Neuronal stem cell (in vitro differentiated cells): Measurements from ENCODE around the gene KCTD16.

Experiments used
- DNase-seq: peaks from one replicate; pipeline ENCODE4 v3.0.0-alpha.2; 2013; ENCODE audit warnings: low spot score
- H2AFZ ChIP-seq: one replicate; pipeline ENCODE4 v1.6.1; 2013; ENCODE audit warnings: mild to moderate bottlenecking, low read length, inconsistent platforms
- H2AK5ac ChIP-seq: 2 replicates; pipeline ENCODE4 v1.6.1; 2013; ENCODE audit warnings: low read depth, mild to moderate bottlenecking, inconsistent platforms, low read length, moderate library complexity, mixed read lengths
- H2BK120ac ChIP-seq: 2 replicates; pipeline ENCODE4 v1.6.1; 2013; ENCODE audit warnings: low read depth, mild to moderate bottlenecking, inconsistent platforms, low read length, moderate library complexity, mixed read lengths
- H2BK12ac ChIP-seq: one replicate; pipeline ENCODE4 v1.6.1; 2013; ENCODE audit warnings: low read length, inconsistent platforms
- H2BK15ac ChIP-seq: 2 replicates; pipeline ENCODE4 v1.6.1; 2013; ENCODE audit warnings: mild to moderate bottlenecking, low read length, inconsistent platforms, mixed read lengths
- H2BK5ac ChIP-seq: one replicate; pipeline ENCODE4 v1.6.1; 2013; ENCODE audit warnings: inconsistent platforms, mild to moderate bottlenecking, low read length, moderate library complexity
- H3K14ac ChIP-seq: one replicate; pipeline ENCODE4 v1.6.1; 2013; ENCODE audit warnings: low read length, inconsistent platforms
- H3K18ac ChIP-seq: 2 replicates; pipeline ENCODE4 v1.6.1; 2013; ENCODE audit warnings: low read length, inconsistent platforms
- H3K23ac ChIP-seq: 2 replicates; pipeline ENCODE4 v1.6.1; 2013; ENCODE audit warnings: low read depth, mild to moderate bottlenecking, mixed read lengths, low read length, inconsistent platforms; ENCODE audit not compliant: poor library complexity
- H3K27ac ChIP-seq: replicated peaks from 3 replicates; pipeline ENCODE4 v1.5.1; 2013; ENCODE audit warnings: low read length, inconsistent platforms
- H3K27me3 ChIP-seq, 3 experiments: 2 replicates each; pipeline ENCODE4 v1.6.1; 2013; ENCODE audit warnings: low read length in 3 of 3, mild to moderate bottlenecking in 2 of 3, inconsistent platforms in 1 of 3, low read depth in 1 of 3, mixed read lengths in 1 of 3, moderate library complexity in 1 of 3; ENCODE audit not compliant: control insufficient read depth in 3 of 3, insufficient read depth in 3 of 3
- H3K36me3 ChIP-seq, 2 donors: replicated peaks in 1 of 2; 2 replicates each; pipeline ENCODE4 v1.6.1; 2013; ENCODE audit warnings: low read length in 2 of 2; ENCODE audit not compliant: control insufficient read depth in 2 of 2, insufficient read depth in 2 of 2
- H3K4ac ChIP-seq: 2 replicates; pipeline ENCODE4 v1.6.1; 2013; ENCODE audit warnings: inconsistent platforms, mild to moderate bottlenecking, low read length, moderate library complexity
- H3K4me1 ChIP-seq, 2 donors: 1 replicate in 1 of 2; 2 replicates in 1 of 2; pipeline ENCODE4 v1.6.1; 2013; ENCODE audit warnings: low read length in 2 of 2, low read depth in 1 of 2; ENCODE audit not compliant: control insufficient read depth in 2 of 2, insufficient read depth in 1 of 2
- H3K4me2 ChIP-seq: one replicate; pipeline ENCODE4 v1.6.1; 2013; ENCODE audit warnings: mild to moderate bottlenecking, low read length, inconsistent platforms; ENCODE audit not compliant: insufficient read depth, poor library complexity, severe bottlenecking
- H3K4me3 ChIP-seq, 2 donors: 2 replicates each; pipeline ENCODE4 v1.5.1; 2013; ENCODE audit warnings: low read length in 2 of 2, mild to moderate bottlenecking in 2 of 2, inconsistent platforms in 1 of 2, moderate library complexity in 1 of 2
- H3K79me1 ChIP-seq: one replicate; pipeline ENCODE4 v1.6.1; 2013; ENCODE audit warnings: low read depth, mild to moderate bottlenecking, inconsistent platforms, low read length, moderate library complexity
- H3K9ac ChIP-seq: one replicate; pipeline ENCODE4 v1.6.1; 2013; ENCODE audit warnings: mild to moderate bottlenecking, low read depth, low read length, inconsistent platforms; ENCODE audit not compliant: poor library complexity
- H3K9me3 ChIP-seq, 2 donors: replicated peaks in 1 of 2; 2 replicates each; pipeline versions ENCODE3 to v1.6.1; 2013; ENCODE audit warnings: low read length in 2 of 2, mild to moderate bottlenecking in 2 of 2, inconsistent platforms in 1 of 2, low read depth in 1 of 2, mixed read lengths in 1 of 2, moderate library complexity in 1 of 2; ENCODE audit not compliant: control insufficient read depth in 2 of 2, insufficient read depth in 1 of 2
- H4K8ac ChIP-seq: one replicate; pipeline ENCODE4 v1.6.1; 2013; ENCODE audit warnings: low read depth, mild to moderate bottlenecking, inconsistent platforms, low read length, moderate library complexity
- H4K91ac ChIP-seq: one replicate; pipeline ENCODE4 v1.6.1; 2013; ENCODE audit warnings: low read length, low read depth, mild to moderate bottlenecking, inconsistent platforms; ENCODE audit not compliant: poor library complexity
- WGBS, 2 donors: extraction: QIAGEN DNeasy Blood & Tissue Kit; methylation state at CpG; one replicate each; pipeline ENCODE4 v1.1.7; 2013; ENCODE audit warnings: missing lambda C conversion rate in 2 of 2, mixed read lengths in 1 of 2; ENCODE audit not compliant: insufficient read length in 2 of 2, insufficient replicate concordance in 1 of 2; ENCODE audit errors: extremely low coverage in 2 of 2; 5-methylcytosine and 5-hydroxymethylcytosine counted together

Gene KCTD16

GRCh38 chr5:144403058-144403457 lies 232.4 kb downstream of the KCTD16 start:
- H3K27me3 ChIP-seq = no peaks in the 10 kb centered on the region
- no peak overlapping the region for H2BK120ac ChIP-seq
- H3K4me3 ChIP-seq = no peak overlapping the region
- no peak overlapping the region for H2AK5ac ChIP-seq
- no peaks in the 10 kb centered on the region for H3K9me3 ChIP-seq
- H2BK5ac ChIP-seq = no peak overlapping the region
- H2BK15ac ChIP-seq = no peak overlapping the region
- H3K79me1 ChIP-seq = no peaks in the 10 kb centered on the region
- H2AFZ ChIP-seq = no peak overlapping the region
- no peak overlapping the region for H3K14ac ChIP-seq
- H2BK12ac ChIP-seq = no peak overlapping the region
- no peaks in the 10 kb centered on the region for H3K36me3 ChIP-seq
- no peak for DNase-seq
- H3K4ac ChIP-seq = no peak overlapping the region
- no peak overlapping the region for H4K91ac ChIP-seq
- H4K8ac ChIP-seq = no peak overlapping the region
- no peak overlapping the region for H3K18ac ChIP-seq
- peaks cover 0 to 3% of the 10 kb centered on the region in 2 donors for H3K4me1 ChIP-seq
- WGBS, 2 donors = no CpG with 5 or more reads among the region's 2 CpGs
- H3K23ac ChIP-seq = no peak overlapping the region
- no peak overlapping the region for H3K4me2 ChIP-seq
- H3K27ac ChIP-seq = no peak overlapping the region
- H3K9ac ChIP-seq = no peak overlapping the region

GRCh38 chr5:144403817-144404420 lies 233.2 kb downstream of the KCTD16 start:
- Histone ChIP-seq H2BK15ac (no peak overlapping the region), H4K8ac (no peak overlapping the region), H3K14ac (no peak overlapping the region), H3K79me1 (no peaks in the 10 kb centered on the region), H2BK5ac (no peak overlapping the region), H3K4me3 (no peak overlapping the region), H3K23ac (no peak overlapping the region), H2AFZ (no peak overlapping the region), H3K18ac (no peak overlapping the region), H3K4ac (no peak overlapping the region), H3K4me1 (peaks cover 0 to 3% of the 10 kb centered on the region in 2 donors), H2BK12ac (no peak overlapping the region), H3K9me3 (no peaks in the 10 kb centered on the region), H3K9ac (no peak overlapping the region), H2BK120ac (no peak overlapping the region), H3K4me2 (no peak overlapping the region), H3K27ac (no peak overlapping the region), H3K27me3 (no peaks in the 10 kb centered on the region), H2AK5ac (no peak overlapping the region), H4K91ac (no peak overlapping the region), H3K36me3 (no peaks in the 10 kb centered on the region)
- no peak for DNase-seq
- no CpG with 5 or more reads among the region's 4 CpGs for WGBS, 2 donors

DNA sequence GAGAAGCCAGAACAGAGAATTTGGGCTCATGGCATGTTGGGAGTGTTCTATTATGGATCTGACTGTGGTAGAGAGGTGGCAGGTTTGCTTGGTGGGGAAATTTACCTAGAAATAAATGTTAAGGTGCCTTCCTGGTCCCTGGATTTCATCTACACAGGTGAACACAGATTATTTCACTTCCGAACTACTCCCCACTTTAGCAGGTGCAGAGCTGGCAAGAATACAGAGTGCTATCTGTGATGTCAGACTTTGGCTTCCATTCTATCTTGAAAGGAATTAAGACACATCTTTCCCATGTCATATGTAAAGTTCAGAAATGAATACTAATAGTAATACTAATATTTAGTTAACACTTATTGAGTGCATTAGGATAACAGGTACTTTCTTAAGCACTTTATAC lies 234.0 kb downstream of the KCTD16 start:
- Histone ChIP-seq H3K14ac (no peak overlapping the region), H3K4ac (no peak overlapping the region), H3K9ac (no peak overlapping the region), H3K4me1 (peaks cover 0 to 3% of the 10 kb centered on the region in 2 donors), H2AFZ (no peak overlapping the region), H3K18ac (no peak overlapping the region), H4K91ac (no peak overlapping the region), H3K27me3 (no peaks in the 10 kb centered on the region), H3K36me3 (no peaks in the 10 kb centered on the region), H3K4me3 (no peak overlapping the region), H3K4me2 (no peak overlapping the region), H4K8ac (no peak overlapping the region), H2BK15ac (no peak overlapping the region), H3K23ac (no peak overlapping the region), H2BK12ac (no peak overlapping the region), H3K9me3 (no peaks in the 10 kb centered on the region), H2AK5ac (no peak overlapping the region), H3K79me1 (no peaks in the 10 kb centered on the region), H2BK5ac (no peak overlapping the region), H3K27ac (no peak overlapping the region), H2BK120ac (no peak overlapping the region)
- DNase-seq = no peak
- WGBS, 2 donors = no CpG with 5 or more reads among the region's 1 CpG

DNA sequence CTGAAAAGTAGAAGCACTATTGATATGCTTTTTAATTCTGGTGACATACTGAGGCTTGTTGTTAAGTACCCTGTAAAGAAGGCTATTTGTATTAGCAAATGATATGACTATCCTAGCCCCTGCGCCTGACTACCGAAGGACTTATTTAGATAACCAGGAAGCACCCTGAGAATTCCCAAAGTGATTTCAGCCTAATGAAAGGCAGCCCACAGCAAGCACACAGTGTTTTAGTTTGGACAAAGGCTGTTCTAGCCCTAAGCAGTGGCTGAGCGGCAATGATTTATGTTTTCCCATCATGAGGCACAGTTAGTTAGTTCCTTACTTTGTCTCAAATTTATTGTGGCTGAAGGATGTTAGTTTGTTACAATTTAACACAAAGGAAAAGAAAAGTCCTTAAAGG lies 235.3 kb downstream of the KCTD16 start:
- Histone ChIP-seq H2BK120ac (no peak overlapping the region), H3K18ac (no peak overlapping the region), H2AFZ (no peak overlapping the region), H3K4me3 (no peak overlapping the region), H3K4me2 (no peak overlapping the region), H3K9me3 (no peaks in the 10 kb centered on the region), H3K27me3 (no peaks in the 10 kb centered on the region), H4K91ac (no peak overlapping the region), H3K9ac (no peak overlapping the region), H2AK5ac (no peak overlapping the region), H2BK15ac (no peak overlapping the region), H3K36me3 (no peaks in the 10 kb centered on the region), H2BK5ac (no peak overlapping the region), H3K23ac (no peak overlapping the region), H3K14ac (no peak overlapping the region), H4K8ac (no peak overlapping the region), H3K4me1 (peaks cover 0 to 3% of the 10 kb centered on the region in 2 donors), H3K27ac (no peak overlapping the region), H3K4ac (no peak overlapping the region), H2BK12ac (no peak overlapping the region), H3K79me1 (no peaks in the 10 kb centered on the region)
- WGBS, 2 donors = no CpG with 5 or more reads among the region's 3 CpGs
- no peak for DNase-seq
